Adrenal gland (tissue), 12 donors: Measurements from ENCODE around the gene OPCML. TPM values are rescaled to one million over a fixed set of nuclear protein-coding genes. Genes with fewer than 3 reads are reported as not detected.

Experiments
- DNase-seq, 7 donors: peaks; one replicate each; pipeline ENCODE4 v3.0.0-alpha.2; 2019 to 2020
- H3K27ac ChIP-seq, 5 donors: fragments of 200-600 bp; sonication (generic) in 4 of 5; 1 replicate in 3 of 5; 2 replicates in 2 of 5; pipeline versions ENCODE4 v1.5.1 to v1.8.0; 2016 to 2020; ENCODE audit warnings: mild to moderate bottlenecking in 1 of 5
- H3K27me3 ChIP-seq: fragments of 200-600 bp; 2 replicates; pipeline ENCODE4 v1.8.0; 2021
- H3K36me3 ChIP-seq, 2 donors: fragments of 200-600 bp; replicated peaks in 1 of 2; 1 replicate in 1 of 2; 2 replicates in 1 of 2; pipeline versions ENCODE4 v1.5.1 to v1.8.0; 2018 to 2022
- H3K4me1 ChIP-seq, 2 donors: fragments of 200-600 bp; replicated peaks in 1 of 2; 1 replicate in 1 of 2; 2 replicates in 1 of 2; pipeline versions ENCODE4 v1.5.1 to v1.8.0; 2018 to 2021
- H3K4me3 ChIP-seq, 4 donors: fragments of 200-600 bp; sonication (generic) in 3 of 4; one replicate each; pipeline ENCODE4 v1.5.1; 2016 to 2018
- H3K9me3 ChIP-seq, 3 donors: fragments of 200-600 bp; sonication (generic) in 1 of 3; replicated peaks in 1 of 3; 1 replicate in 2 of 3; 2 replicates in 1 of 3; pipeline versions ENCODE4 v1.5.1 to v1.8.0; 2016 to 2021
- POLR2A ChIP-seq, 2 donors: fragments of 450-650 bp; IDR thresholded peaks; one replicate each; pipeline ENCODE4 v1.6.1; 2017; ENCODE audit warnings: antibody characterized with exemption in 2 of 2, mild to moderate bottlenecking in 2 of 2, moderate library complexity in 1 of 2
- WGBS, 4 donors: extraction: QIAGEN DNeasy Blood & Tissue Kit in 2 of 4; methylation state at CpG; one replicate each; pipeline versions ENCODE4 v1.1.5 to v1.1.7; 2013 to 2017; 5-methylcytosine and 5-hydroxymethylcytosine counted together
- intact Hi-C, 2 donors: fragments of 100-400 bp; cut with DNase I; formaldehyde crosslinking; loops; one replicate each; pipeline versions ENCODE4 v1.14.1 to v1.15.0; 2022 to 2023
- polyA plus RNA-seq, 3 donors: library from polyadenylated mRNA; stranded (reverse); fragments of 200-250 nt in 2 of 3; fragments of 350-450 nt in 1 of 3; fragmentation: Illumina TruSeq in 1 of 3; extraction: RNeasy Lipid Tissue Mini Kit (QIAGEN cat#74804) in 1 of 3; gene quantifications; one replicate each; pipeline ENCODE4 v1.2.3, GENCODE V29; 2013 to 2014
- total RNA-seq, 9 donors: library from RNA; depleted of rRNA in 4 of 9; stranded (reverse); fragments of >200 nt in 4 of 9; fragments of 120-200 nt in 1 of 9; fragmentation: NEBNext Ultra II Directional in 1 of 9; extraction: Animal tissue kit (Norgen Biotek cat#: 25700) in 1 of 9; gene quantifications; one replicate each; pipeline versions ENCODE4 v1.1.0 to v1.2.4, GENCODE V29; 2013 to 2023
- TF ChIP-seq, protein P1 (sequence below), 6 experiments: fragments of 450-650 bp in 4 of 6; fragments of 200-600 bp in 2 of 6; sonication (generic) in 1 of 6; IDR thresholded peaks; 1 replicate in 5 of 6; 2 replicates in 1 of 6; pipeline versions ENCODE4 v1.5.1 to v1.8.0; 2016 to 2021; ENCODE audit warnings: antibody characterized with exemption in 6 of 6, mild to moderate bottlenecking in 2 of 6, moderate library complexity in 1 of 6
- donor health status: healthy with polysubstance abuse.
- donor health status: Bipolar disorder and iron deficiency.
- donor health status: DM: yes; HTN: yes; CAD: no.
- donor health status: DM: no; HTN: no; CAD: no.
- donor health status: DM: no; HTN: no; CAD: no.
- donor health status: DM: yes; HTN: yes; CAD: no.

OPCML gene
- total and polyA plus RNA-seq, 12 donors = 0.10 to 5.5 (median 0.72) TPM; not detected in 5

GRCh38 chr11:133504906-133505305 lies 27.4 kb downstream of the OPCML start:
- 50 to 57% (median 55%) methylated on average over 8 of the region's 8 CpGs for WGBS, 4 donors
- no peak for TF ChIP-seq POLR2A (IDR thresholded peaks at IDR 0.05)
- TF ChIP-seq, protein P1, sequence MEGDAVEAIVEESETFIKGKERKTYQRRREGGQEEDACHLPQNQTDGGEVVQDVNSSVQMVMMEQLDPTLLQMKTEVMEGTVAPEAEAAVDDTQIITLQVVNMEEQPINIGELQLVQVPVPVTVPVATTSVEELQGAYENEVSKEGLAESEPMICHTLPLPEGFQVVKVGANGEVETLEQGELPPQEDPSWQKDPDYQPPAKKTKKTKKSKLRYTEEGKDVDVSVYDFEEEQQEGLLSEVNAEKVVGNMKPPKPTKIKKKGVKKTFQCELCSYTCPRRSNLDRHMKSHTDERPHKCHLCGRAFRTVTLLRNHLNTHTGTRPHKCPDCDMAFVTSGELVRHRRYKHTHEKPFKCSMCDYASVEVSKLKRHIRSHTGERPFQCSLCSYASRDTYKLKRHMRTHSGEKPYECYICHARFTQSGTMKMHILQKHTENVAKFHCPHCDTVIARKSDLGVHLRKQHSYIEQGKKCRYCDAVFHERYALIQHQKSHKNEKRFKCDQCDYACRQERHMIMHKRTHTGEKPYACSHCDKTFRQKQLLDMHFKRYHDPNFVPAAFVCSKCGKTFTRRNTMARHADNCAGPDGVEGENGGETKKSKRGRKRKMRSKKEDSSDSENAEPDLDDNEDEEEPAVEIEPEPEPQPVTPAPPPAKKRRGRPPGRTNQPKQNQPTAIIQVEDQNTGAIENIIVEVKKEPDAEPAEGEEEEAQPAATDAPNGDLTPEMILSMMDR (IDR thresholded peaks at IDR 0.05) = no peak
- Histone ChIP-seq H3K27ac (no peak overlapping the region), H3K4me3 (no peak overlapping the region), H3K9me3 (no peaks in the 10 kb centered on the region), H3K4me1 (no peaks in the 10 kb centered on the region), H3K27me3 (no peaks in the 10 kb centered on the region), H3K36me3 (no peaks in the 10 kb centered on the region)
- intact Hi-C loops = no loop called here
- no peak for DNase-seq

DNA sequence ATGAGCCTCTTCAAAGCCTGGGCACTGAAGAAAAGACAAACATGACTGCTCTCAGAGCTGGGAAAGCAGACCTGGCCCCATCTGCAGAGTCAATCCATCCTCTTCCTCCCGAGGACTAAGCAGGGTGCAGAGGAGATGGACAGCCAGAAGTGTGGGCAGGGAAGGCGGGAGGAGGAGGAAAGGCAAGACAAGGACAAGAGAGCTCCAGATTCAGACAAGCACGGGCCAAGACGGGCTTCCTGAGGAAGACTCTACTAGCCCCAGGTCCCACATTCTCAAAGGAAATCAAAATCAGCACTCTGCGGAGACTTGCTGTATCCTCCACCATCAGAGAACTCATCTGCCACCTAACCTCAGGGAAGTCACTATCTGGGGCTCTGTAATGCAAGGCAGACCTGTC lies 28.5 kb downstream of the OPCML start:
- no peaks in the 10 kb centered on the region for H3K4me1 ChIP-seq
- intact Hi-C loops = no loop called here
- no peaks in the 10 kb centered on the region for H3K27me3 ChIP-seq
- H3K27ac ChIP-seq = no peak overlapping the region
- H3K36me3 ChIP-seq = no peaks in the 10 kb centered on the region
- DNase-seq = no peak
- H3K9me3 ChIP-seq = no peaks in the 10 kb centered on the region
- WGBS, 4 donors = 43 to 59% (median 52%) methylated on average over 5 of the region's 5 CpGs
- no peak overlapping the region for H3K4me3 ChIP-seq
- TF ChIP-seq, protein P1 (IDR thresholded peaks at IDR 0.05) = no peak
- TF ChIP-seq POLR2A (IDR thresholded peaks at IDR 0.05) = no peak

GRCh38 chr11:133503236-133503635 lies 29.1 kb downstream of the OPCML start:
- no peak for DNase-seq
- H3K36me3 ChIP-seq = no peaks in the 10 kb centered on the region
- H3K9me3 ChIP-seq = no peaks in the 10 kb centered on the region
- no peak overlapping the region for H3K4me3 ChIP-seq
- intact Hi-C loops = no loop called here
- WGBS, 4 donors = 33 to 55% (median 46%) methylated on average over 2 of the region's 2 CpGs
- no peaks in the 10 kb centered on the region for H3K27me3 ChIP-seq
- no peak overlapping the region for H3K27ac ChIP-seq
- H3K4me1 ChIP-seq = no peaks in the 10 kb centered on the region
- TF ChIP-seq, protein P1 (IDR thresholded peaks at IDR 0.05) = no peak
- no peak for TF ChIP-seq POLR2A (IDR thresholded peaks at IDR 0.05)

DNA sequence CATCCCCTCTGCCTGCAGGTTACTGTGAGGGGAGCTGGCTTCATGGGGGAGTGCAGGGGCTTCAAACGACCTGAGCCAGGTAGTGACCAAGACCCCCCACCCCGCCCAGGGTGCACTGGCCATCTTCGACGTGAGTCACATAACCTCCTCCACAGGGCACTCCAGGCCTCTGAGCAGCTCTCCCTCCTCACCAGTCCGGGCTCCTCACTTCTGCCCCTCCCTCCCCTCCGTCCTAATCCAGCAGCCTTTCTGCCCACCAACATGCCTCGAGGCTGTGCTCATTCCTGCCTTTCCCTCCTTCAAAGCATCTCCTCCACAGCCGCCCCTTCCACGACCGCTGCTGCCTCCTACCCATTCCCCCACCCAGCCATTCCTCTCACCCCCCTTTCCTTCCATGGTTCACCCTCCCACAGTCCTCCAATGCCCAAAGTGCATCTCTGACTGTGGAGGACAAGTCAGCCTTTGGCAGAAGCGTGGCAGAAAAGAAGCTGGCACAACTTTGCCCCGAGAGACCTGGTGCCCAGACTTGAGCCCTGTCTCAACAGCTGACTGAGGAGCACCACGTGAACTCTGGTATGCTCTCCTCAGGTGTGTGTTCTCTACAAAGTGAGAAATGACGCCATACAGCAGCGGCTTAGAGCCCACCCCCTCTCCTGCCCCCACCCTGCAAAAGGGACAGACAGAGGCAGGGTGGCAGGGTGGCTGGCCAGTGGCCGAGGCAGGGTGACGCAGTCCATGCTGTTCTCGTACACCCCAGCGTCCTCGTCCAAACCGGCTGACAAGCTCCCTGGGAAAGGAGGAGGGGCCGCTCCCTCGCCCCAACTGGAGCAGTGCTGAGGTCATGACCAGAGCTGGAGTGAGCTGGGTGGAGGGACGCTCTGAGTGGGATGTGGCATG lies 30.4 kb downstream of the OPCML start:
- Histone ChIP-seq H3K27ac (no peak overlapping the region), H3K27me3 (no peaks in the 10 kb centered on the region), H3K9me3 (no peaks in the 10 kb centered on the region), H3K4me3 (no peak overlapping the region), H3K4me1 (no peaks in the 10 kb centered on the region), H3K36me3 (no peaks in the 10 kb centered on the region)
- TF ChIP-seq, protein P1 (IDR thresholded peaks at IDR 0.05) = no peak
- no peak for TF ChIP-seq POLR2A (IDR thresholded peaks at IDR 0.05)
- intact Hi-C loops = no loop called here
- WGBS, 4 donors = 41 to 48% (median 42%) methylated on average over 19 to 24 of the region's 24 CpGs
- no peak for DNase-seq
